Measurements from ENCODE around the gene E2F8.

E2F8 gene

DNA sequence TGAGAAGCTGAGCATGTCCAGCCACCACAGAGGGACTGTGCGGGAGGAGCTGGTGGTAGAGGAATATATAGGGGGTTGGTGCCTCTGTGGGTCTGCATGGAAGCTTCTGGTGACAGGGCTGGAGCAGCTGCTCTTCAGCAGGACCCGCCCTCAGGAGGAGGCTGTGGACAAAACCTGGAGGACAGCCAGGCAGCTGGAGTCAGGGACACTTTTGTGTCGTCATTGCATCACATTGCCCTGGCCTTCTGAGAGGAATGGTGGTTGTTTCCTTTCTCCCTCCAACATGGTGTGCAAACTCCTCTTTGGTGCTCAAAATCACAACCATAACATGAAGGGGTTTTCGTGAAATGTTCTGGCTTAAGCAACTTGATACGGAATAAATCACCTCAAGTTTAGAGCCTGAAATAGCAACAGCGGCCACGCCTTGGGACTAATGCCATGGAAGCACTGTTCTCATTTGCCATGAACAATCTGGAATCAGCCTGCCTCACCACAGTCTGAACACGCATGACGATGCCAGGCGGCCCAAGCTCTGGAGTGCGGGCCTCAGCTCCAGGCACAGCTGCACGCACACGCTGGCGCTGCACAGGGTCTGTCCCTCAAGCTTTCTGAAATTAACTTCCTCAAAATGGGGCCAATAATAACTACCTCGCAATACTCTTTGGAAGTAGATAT lies 21.8 kb downstream of the E2F8 start:
- no peak for DNase-seq

DNA sequence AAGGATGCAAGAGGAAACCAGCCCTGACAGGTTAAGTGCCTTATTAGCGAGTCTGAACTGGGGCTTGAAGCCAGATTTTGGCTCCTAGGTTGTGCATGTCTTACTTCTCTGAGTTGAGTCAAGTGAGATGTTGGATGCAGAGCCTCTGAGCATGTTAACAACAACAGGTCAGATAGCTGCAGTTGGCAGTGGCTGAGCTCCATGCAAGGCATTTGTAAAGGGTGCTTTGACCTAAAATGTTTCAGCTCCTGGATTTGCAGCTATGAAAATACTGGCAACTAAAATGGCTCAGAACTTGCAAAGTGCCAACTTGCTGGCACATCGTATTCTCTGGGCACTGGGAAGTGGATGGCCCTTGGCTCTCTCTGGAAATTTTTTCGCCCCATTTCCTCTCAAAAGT lies 22.5 kb downstream of the E2F8 start:
- DNase-seq: no peak

DNA sequence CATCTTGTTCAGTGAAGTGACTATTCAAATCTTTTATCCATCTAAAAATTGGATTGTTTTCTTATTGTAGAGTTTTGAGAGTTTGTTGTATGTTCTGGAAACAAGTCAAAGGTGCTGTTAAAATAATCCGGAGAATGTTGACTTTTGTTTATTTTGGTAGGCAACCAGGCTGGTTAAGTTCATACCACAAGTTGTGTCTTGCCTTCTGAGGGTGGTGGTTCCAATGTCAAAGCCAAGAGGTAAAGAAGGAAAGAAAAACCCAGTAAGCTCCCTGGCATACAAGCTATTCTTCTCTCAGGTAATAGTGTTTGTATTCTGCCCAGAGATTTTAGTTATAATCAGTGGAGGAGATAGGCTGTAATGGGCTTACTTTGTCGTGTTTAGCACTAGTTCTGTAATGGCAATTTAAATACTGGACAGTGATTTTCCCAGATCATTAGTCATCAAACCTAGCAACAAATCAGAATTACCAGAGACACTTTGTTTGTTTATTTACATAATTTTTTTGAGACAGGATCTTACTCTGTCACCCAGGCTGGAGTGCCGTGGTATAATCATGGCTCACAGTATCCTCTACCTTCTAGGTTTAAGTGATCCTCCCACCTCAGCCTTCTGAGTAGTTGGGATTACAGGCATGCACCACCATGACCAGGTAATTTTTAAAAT lies 23.9 kb downstream of the E2F8 start:
- no peak for DNase-seq

GRCh38 chr11:19216021-19216420 lies 24.7 kb downstream of the E2F8 start:
- no peak for DNase-seq

GRCh38 chr11:19209617-19210370 lies 31.0 kb downstream of the E2F8 start:
- no peak for DNase-seq

- no peak for DNase-seq
Observed at GRCh38 chr11:19208959-19209546, 31.7 kb downstream of the E2F8 start.

- no peak for DNase-seq
Observed at GRCh38 chr11:19208181-19208580, 32.6 kb downstream of the E2F8 start.

- DNase-seq: no peak
Observed at GRCh38 chr11:19204836-19205235, 35.9 kb downstream of the E2F8 start.

DNA sequence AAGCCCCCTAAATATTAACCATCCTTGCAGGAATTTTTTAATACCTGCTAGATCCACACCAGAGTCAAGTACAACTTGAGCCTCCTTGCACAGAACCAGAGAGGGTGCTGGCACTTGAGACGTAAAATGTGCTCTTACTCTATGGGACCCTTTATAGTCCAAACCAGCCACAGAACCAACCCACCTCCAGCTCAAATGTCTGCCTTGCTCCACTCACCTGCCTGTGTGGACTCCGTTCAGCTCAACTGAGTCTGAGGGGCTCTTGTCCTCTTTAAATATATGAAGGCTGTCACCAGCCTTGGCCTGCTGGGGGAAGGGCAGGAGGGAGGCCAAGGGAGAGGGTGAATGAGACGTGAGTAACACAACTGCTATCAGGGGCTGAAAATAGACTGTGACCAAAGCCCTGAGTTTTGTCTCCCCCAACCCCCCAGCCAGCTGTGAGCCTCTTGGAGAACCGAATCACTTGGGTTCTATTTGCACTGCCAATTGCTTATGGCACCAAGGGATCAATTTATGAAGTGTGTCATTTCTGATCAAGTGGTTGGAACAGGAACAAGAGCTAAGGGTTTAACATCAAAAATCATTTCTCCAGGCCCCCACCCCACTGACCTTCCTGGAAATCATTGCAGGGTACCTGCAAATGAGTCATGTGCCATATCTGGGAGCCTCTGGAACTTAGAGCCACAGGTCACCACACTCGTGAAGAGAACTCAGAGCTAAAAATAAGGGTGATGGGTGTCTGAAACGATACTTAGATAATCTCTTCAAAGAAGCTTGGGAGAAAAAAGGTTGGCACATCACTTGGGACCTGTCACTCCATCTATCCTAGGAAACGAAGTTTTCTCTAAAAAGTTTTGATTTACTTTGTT lies 38.8 kb downstream of the E2F8 start, which contains the start of gene CSRP3:
TSS of gene CSRP3 (minus strand) at position 247 of the 869 bp plus-strand sequence. CDS start 9,535 bp downstream, outside the sequence.
- DNase-seq: no peak

DNA sequence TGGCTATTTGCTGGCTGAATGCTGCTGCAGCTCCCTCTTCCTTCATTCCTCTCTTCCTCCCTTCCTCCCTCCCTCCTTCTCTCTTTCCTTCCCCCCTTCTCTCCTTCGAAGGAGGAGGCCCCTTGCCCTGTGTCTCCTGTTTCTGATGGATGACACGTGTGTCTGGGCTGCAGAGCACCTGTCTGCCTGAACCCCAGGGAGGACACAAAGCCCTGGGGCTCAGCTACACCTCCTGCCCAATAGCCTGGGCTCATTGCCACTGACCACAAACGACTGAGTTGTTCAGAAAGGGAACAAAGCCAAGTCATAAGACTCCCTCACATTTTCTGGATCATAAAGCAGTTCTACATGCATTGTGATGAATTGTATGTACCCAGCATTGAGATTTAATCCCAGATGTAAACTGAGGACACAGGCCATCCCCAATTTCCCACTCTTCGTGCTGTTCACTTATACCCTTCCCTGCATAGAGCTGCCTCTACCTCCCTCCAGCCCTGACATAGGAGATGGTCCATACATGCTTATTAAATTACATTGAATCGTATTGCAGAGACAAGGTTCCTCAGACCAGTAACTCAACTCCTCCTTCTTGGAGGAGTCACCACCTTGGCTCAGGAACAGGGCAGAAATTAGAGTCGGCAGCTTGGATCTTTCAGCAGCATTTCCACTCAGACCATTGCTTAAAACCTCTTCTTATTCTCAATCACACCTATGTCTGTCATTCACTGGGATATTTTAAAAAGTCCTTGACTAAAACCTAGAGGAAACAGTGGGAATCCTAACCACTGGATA lies 40.1 kb downstream of the E2F8 start:
- no peak for DNase-seq

DNA sequence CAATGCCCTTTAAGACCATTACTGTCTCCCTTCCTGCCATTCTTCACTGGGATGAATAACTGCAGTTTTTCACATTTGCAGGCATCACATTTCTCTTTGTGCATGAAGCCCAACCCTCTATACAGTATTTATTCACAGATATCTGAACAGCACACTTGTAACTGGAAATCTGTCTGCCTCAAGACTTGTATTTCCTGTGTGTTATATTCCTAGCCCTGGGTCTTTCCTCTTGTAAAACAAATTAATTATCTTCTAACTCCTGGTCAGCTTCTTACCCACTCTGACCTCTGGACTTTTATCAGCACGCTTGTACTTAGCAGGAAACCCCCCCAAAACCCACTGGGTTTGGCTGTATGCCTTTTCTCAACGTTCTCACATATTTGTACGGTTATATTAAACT lies 41.0 kb downstream of the E2F8 start:
- DNase-seq: no peak

DNA sequence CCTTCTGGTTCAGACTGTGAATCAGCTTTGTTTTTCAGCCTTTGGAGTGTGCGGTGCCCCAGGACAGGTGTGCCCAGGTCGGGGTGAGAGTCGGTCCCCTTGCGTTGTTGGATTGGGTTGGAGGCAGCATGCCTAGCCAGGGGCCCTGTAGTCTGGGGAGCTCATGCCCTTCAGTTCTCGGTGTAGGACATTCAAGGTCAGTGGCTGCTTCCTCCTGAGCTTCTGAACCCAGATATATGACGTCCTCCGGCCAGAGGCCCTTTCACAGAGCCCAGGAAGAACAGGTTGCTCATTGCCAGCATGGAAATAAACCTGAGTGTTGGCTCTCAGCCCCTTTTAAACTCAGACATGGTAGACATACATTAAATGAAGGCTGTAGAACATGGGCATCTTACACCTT lies 41.7 kb downstream of the E2F8 start:
- DNase-seq: no peak

- no peak for DNase-seq
Observed at GRCh38 chr11:19196432-19196831, 44.3 kb downstream of the E2F8 start.

DNA sequence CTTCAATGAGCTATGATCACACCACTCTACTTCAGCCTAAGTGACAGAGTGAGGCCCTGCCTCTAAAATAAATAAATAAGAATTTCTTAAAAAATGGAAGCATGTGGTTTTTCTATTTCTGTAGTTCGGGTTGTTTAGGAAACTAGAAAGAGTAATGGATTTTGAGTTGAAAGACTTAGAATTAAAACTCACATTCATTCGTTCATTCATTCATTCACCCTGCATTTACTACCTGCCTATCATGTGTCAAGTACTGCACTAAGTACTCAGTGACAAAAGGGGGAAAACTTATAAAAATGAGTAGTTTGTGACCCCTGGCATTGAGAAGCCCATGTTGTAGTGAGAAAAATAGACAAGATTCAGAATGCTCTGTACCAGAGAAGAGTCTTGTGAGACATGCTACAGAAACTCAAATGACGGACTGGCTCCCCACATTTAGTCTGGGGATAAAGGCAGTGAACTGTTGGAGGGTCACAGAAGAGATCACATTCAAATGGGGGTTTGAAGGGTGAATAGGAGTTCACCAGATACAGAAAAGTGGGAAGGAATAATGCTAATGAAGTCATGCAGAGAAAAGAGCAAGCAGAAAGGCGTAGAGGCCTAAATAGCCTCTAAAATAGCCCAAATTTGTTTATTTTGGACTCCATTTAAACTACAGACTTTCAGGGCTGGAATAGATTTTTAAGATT lies 46.0 kb downstream of the E2F8 start:
- no peak for DNase-seq

GRCh38 chr11:19193916-19194315 lies 46.8 kb downstream of the E2F8 start:
- no peak for DNase-seq

GRCh38 chr11:19191530-19192169 lies 49.1 kb downstream of the E2F8 start:
- no peak for DNase-seq

GRCh38 chr11:19187833-19188258 lies 52.9 kb downstream of the E2F8 start:
- no peak for DNase-seq

- DNase-seq: no peak
Observed at GRCh38 chr11:19187114-19187832, 53.5 kb downstream of the E2F8 start.

DNA sequence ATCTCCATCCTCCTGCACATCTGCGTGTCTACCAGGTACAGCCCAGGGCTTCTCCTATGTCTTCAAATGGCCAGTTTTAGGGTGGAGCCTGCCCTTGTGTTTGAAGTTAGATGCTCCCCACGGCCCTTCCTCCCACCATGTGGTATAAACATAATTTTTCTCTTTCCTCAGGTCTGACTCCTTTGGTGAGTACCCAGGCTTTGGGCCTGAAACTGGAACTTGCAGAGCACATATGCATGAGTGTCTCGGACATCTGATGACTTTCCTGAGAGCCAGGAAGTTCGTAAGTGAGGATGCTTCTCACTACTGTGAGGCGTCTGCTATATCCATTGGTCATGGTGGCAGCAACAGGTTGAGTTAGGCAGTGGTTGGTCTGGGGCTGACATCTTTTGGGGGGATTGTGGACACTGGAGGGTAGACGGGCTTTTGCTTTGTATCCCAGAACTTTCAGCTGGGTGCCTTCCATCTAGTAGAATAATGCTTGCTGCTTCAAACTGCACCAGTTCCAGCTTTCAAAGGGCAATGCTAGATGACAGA lies 55.2 kb downstream of the E2F8 start:
- DNase-seq: no peak

DNA sequence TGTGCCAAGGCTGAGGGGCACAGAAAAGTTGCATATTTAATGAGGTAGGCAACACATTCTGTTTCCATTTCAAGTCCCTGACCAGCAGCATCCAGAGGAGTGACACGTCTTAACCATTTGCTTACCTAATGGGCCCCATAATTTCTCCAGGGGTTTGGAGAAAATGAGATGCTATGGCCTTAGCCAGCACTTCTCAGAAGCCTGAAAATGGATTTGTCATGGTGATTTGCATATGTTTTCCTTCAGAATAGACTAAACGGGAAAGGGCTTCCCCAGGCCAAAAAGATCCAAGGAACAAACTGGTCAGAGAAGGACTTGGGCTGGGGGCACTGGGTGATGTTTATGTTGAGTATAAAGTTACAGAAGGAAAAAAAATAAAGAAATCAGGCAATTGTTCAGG lies 55.7 kb downstream of the E2F8 start:
- DNase-seq: no peak

All from stimulated activated naive CD4-positive, alpha-beta T cell treated with Interleukin-2 at 50 U/mL for 16 hours (primary cell).